NCI-H2196 treated with DMSO at 0.1 percent for 48 hours (cell line): Measurements from ENCODE around the gene ZFHX3.

ENCODE experiments used
- DNase-seq: peaks from one replicate; lab custom pipeline; 2025; ENCODE audit not compliant: unreplicated experiment; lab: John Stamatoyannopoulos, UW

The ZFHX3 gene

DNA sequence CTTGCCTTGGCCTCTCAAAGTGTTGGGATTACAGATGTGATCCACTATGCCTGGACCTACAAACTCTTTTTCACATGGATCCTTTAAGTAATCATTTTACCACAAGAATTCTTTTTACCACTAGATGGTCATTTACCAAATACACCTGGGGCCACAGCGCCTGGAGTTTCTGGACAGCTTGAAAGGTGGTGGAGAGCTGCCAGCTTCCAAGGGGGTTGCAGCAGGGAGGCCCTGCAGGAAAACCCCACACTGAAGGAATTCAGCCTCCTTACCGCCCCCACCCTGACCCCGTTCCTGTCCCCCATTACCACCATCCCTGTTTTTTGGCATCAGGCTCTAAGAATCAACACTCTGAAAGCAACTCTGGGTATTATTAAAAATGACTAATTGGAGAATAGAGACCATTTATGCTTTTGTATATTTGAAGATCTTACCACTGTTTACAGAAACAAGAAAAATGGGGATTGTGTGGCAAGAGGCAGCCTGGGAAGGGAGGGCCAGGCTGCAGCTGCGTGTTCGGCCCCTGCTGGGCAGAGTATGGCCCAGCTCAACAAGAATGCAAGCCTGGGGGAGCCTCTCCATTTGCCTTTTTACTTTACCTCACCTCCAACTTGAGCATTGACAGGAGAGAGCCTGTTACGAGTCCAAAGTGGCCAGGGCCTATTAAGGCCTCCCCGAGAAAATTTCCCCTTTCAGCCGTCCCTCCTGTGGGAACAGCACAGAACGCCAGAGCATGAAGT lies 209.9 kb downstream of the ZFHX3 start:
- DNase-seq = no peak

DNA sequence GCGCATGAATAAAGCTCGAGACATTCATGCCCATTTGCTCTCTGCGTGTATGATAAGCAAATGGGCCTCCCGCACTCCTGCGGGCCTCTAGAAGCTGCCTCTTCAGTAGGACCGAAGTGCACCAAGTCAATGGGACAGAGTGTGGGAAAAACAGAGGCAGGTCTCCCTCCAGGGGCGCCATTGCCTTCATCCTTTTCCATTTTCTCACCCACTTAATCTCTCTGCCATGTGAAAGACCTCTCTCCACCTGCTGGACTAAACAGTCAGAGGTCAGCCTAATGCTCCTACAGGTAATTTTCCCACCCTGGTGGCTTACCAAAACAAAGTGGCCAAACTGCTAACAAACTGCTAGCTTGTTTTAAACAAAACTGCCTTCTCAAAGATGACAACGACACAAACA lies 210.9 kb downstream of the ZFHX3 start:
- DNase-seq = no peak

GRCh38 chr16:72836181-72836580 lies 211.7 kb downstream of the ZFHX3 start:
- no peak for DNase-seq

DNA sequence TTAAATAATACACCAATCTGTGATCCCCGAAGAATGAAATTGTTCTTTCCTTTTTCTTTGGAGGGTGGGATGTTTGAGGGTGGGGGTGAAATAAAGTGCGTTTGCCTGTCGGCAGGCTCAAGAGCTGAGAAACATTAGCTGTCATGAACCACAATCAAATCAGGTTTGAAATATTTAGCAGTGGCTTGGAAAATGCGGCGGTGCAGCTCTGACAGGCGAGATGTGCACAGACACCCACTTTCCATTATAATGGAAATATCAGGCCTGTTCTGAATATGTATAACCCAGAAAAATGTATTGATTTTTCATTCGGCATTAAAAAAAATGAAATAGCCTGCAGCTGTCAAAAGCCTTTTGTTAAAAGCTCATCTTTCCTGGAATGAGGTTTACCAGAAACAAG lies 212.8 kb downstream of the ZFHX3 start:
- DNase-seq = no peak

GRCh38 chr16:72834499-72834898 lies 213.4 kb downstream of the ZFHX3 start:
- no peak for DNase-seq

DNA sequence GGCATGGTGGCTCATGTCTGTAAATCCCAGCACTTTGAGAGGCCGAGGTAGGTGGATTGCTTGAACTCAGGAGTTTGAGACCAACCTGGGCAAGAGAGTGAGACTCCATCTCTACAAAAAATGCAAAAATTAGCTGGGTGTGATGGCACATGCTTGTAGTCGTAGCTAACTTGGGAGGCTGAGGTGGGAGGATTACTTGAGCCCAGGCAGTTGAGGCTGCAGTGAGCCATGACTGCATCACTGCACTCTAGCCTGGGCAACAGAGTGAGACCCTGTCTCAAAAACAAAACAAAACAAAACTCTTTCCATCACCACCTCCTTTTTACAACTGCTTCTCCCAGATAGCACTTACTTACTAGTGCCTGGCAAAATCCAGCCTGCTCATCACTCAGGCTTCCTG lies 214.0 kb downstream of the ZFHX3 start:
- DNase-seq = no peak

DNA sequence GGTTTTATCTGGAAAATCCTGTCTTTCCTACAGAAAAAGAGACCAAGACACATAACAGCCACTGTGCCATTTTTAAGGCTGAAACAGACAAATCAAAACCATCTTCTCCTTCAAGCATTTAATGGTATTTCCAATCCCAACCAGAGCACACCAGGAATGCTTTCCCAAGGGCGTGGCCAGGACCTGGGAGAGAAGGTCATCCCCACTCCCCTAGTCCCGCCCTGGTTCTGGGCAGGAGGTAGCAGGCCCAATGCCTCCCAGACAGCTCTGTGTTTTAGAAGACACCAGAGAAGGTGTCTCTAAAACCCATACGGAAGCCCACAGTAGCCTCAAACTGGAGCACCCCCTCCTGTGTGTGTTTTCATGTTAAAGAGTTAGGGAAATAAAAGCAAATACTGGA lies 214.4 kb downstream of the ZFHX3 start:
- DNase-seq = no peak

- DNase-seq = peak; percentile 3
Observed at GRCh38 chr16:72832621-72833248, 215.2 kb downstream of the ZFHX3 start.

GRCh38 chr16:72829846-72830775 lies 217.8 kb downstream of the ZFHX3 start:
- DNase-seq = no peak

- DNase-seq = no peak
Observed at GRCh38 chr16:72827866-72828265, 220.1 kb downstream of the ZFHX3 start.

GRCh38 chr16:72825912-72826621 lies 221.9 kb downstream of the ZFHX3 start:
- DNase-seq = no peak

DNA sequence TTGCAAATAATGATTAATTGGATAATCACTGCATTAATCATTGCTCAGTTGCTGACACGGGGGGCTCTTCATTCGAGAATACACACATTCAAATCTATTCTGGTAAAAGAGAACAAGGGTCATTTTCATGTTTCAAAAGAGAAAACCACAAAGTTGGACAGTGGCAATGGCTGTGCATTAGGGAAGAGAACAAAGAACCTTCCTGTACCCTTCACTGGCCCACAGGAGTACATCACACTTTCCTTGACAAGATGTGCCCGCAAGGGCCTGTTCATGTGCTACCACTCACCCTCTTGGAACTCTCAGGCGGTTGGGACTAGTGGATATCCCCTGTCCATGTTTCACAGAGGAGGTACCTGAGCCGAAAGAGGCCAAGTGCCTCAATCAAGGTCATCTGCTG lies 223.2 kb downstream of the ZFHX3 start:
- no peak for DNase-seq

GRCh38 chr16:72824027-72824426 lies 223.9 kb downstream of the ZFHX3 start:
- no peak for DNase-seq

GRCh38 chr16:72821185-72821950 lies 226.6 kb downstream of the ZFHX3 start:
- no peak for DNase-seq

DNA sequence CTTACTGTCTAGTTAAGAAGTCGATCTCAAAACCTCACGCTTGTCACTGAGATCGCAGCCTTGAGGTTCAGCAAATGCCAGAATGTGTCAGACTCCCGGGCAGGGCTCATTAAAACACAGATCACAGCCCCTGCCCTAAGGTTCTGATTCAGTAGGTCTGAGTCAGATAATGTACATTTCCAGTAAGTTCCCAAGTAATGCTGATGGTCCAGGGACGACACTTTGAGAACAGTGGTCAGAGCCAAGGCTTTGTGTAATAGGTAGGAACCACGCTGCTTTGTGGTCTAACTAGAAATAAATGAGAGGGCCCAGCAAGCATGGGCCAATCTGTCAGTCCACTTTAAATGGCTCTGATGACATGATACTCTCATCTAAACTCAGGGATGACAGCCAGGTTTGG lies 228.6 kb downstream of the ZFHX3 start:
- no peak for DNase-seq

- DNase-seq = no peak
Observed at GRCh38 chr16:72818236-72818845, 229.6 kb downstream of the ZFHX3 start.

DNA sequence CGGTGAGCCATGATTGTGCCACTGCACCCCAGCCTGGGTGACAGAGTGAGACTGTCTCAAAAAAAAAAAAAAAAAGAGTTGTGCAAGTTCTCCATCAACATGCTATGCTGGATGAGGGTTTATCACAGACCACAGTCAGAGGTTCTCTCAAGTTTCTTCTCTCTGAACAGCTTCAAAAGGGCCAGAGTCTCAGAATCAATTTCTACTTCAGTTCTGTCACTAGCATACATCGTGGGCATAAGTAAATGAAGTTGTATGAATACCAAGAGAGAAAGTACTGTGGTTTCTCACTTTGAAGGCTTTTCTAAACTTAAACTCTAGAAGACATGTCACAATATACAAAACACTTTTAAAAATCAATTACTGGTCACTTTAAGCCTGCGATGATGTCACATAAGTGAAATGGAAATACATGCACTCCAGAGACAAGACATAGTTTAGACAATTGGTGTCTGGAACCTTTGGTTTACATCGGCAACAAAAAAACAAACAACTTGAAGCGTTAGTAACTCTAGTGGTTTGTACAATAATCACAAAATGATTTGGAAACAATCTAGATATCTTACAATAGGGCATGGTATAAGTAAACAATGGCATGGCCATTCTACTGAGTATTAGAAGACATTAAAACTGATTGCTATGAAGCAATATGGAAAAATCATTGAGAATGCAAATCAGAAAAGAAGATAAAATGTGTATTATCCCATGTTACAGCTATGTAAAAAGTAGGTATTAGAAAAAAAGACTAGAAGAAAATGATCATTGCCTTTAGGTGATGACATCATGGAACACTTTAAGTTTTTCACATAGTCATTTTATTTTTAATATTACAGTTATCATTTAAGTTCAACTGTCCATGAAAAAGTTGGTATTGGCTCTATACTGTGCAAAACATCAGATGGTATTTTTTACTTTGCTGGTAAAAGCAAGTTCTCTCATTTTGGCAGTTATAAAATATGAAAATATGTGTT lies 232.3 kb downstream of the ZFHX3 start:
- no peak for DNase-seq

- DNase-seq = no peak
Observed at GRCh38 chr16:72814226-72814625, 233.7 kb downstream of the ZFHX3 start.

DNA sequence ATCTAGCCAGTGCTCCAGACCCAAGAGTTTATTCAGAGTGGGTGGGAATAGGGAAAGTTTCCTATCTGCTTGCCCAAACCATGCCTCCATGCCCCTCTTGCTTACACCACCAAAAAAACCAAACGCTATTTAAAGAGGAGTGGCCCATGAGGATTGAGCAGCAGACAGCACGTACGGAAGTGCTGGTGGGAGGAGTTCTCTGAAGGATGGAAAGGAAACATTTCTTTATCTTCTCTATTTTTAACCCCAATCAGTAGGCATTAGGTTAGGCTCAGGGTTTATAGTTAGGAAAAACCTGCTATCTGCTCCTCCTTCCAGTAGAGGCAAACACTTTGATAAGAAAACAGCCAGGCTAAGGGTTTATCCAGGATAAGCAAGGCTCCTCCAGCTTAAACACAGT lies 235.3 kb downstream of the ZFHX3 start:
- no peak for DNase-seq
